GM12872 (cell line): ENCODE data around the gene CUL5.
A peak's percentile ranks its signal among the peaks of the same experiment; 100 is the strongest.

Experiments
- CTCF ChIP-seq: IDR thresholded peaks from 3 replicates; pipeline ENCODE4 v1.5.1; 2011; ENCODE audit warnings: low read depth, mild to moderate bottlenecking, low read length, moderate library complexity; ENCODE audit not compliant: insufficient read depth

The CUL5 gene

DNA sequence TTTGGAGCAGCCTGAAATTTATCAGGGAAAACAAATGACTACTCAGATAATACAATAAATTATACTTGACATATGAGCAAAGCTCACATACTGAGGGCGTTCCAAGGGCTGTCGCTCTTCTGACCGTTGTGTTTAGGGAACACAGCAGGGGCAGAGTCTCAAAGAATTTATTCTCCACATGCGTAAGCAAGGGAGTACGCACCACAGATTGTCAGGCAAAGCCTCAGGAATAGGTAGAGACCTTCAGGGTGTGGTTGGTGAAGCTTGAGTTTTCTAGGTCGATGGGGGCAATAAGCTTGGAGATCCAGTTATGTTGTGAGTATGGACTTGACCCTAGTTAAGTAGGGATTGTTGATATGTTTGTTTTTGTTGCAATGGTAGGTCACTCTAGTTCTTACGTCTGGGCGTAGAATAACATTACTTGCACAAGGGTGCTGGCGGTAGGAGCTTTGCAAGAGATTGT lies 113.5 kb downstream of the CUL5 start:
- no peak for TF ChIP-seq CTCF

DNA sequence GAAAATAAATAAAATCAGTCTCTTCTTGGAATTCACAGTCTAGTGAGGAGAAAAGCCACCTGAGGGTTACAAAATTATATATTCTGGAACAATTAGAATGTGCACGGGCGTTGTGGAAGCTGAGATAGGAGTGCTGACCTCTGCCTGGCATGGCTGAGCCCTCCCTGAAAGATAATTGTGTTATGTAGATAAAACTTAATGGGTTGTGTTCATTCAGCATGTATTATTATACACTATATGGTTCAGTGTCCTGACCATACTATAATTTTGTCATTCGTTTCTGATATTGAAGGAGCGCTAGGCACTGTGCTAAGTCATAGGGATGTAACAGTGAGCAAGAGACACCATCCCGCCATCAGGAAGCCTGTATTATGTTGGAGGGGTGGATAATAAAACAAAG lies 116.4 kb downstream of the CUL5 start:
- TF ChIP-seq CTCF = no peak

- no peak for TF ChIP-seq CTCF
Measured at GRCh38 chr11:108128772-108129171, 120.1 kb downstream of the CUL5 start.

DNA sequence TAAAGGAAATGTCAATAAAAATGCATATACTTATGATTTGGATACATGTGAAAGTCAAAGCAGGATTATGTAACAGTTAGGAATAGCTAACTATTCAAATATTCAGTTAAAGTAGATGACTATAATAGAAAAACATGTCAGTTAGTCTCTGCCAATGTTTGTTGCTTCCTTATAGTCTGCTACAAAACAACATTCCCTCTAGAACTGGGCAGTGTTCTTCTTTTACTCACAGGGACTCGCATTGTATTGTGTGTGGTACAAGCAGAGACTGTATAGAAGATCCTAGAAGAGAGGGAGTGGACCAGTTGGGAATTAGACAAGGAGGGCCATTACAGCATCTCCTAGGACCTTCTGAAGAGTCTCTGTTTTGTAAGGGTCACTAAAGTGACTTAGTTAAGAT lies 123.3 kb downstream of the CUL5 start:
- no peak for TF ChIP-seq CTCF

DNA sequence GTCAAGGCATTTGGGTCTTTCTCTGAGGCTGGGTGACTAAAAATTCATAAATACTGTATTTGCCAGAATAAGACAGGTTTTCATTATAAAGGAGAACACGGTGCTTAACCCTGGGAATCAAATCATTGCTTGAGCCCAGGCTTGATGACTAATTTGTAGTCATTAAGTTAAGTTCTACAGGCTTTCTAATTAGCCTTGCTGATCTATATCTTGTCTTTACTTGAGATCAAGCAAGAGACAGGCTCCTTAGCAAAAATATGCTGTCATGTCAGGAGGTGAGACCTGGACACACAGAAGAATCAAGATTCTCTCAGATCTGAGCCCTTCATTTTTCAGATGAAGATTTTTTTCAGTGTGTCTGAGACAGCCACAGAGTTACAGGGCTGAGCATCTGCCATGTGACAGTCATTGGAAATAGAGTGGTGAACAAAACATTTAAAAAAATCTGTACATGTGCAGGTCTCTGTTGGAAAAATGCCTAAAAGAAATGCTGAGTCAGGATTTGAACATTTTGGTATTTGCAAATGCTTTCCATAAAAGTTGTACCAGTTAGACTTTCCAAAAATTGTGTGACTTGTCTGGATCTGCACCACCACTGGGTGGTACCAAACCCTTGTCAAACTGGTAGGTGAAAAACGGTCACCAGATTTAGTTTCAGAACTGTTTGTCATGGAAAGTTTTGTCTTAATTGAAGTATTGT lies 127.3 kb downstream of the CUL5 start:
- peak; percentile 49; the same call in 2 of the 3 replicates for TF ChIP-seq CTCF

GRCh38 chr11:108137212-108137611 lies 128.5 kb downstream of the CUL5 start:
- TF ChIP-seq CTCF = no peak

GRCh38 chr11:108142304-108142703 lies 133.6 kb downstream of the CUL5 start:
- no peak for TF ChIP-seq CTCF

- no peak for TF ChIP-seq CTCF
Measured at GRCh38 chr11:108144615-108145014, 135.9 kb downstream of the CUL5 start.
